NCI-H524 treated with DMSO at 0.1 percent for 48 hours (cell line): Measurements from ENCODE around the gene AGMO.

Experiments used
- DNase-seq: peaks from one replicate; lab custom pipeline; 2025; lab: John Stamatoyannopoulos, UW

The AGMO gene

DNA sequence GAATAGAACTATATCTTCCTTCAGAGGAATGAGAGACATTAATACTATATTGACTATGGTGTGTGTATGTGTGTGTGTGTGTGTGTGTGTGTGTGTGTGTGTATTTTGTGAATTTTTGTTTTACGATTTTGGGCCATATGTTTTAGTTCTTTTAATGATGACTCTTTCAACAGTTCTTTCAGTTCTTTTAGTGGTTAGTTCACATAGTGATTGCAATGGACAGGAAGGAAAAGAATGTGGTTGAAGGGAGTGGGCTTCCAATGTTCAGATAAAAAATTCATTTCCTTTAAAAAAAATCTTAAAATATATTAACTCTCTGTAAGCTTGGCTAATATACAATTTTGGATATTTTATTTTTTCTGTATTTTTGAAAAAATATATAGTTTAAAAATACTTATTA, 343.6 kb downstream of the AGMO start:
- no peak for DNase-seq

DNA sequence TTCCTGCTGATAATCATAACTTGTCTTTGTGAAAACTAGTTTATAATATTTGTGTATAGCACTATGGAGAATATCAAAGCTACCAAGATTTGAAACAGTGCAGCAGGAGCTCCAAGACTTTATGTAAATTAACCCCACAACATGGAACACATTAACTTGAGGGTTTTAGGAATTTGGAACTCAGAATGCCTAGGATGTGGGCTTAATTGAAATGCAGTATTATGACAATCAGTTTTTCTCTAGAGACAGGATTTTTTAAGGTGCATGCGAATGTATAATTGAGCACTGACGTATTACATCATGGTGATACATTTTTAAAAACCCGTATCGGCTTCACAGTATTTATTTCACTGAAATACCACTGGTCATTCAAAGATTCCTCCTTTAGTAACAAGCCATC, 346.2 kb downstream of the AGMO start:
- no peak for DNase-seq

DNA sequence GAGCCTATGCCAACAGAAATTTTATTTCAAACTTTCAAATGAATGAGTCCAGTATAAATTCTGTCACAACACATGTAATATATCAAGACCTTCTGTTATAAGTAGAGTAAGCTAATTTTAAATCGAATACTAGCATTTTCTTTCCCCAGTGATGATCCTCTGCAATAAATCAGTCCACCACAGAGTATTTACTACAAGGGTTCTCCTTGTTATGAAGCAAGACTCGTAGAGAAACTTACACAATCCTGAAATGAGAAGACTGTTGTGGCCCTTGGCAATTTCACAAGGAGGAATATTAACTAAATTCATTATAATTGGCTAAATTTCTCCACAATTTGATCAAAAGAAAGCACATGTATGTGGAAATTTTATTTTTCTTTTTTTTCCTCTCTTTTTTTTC, 346.8 kb downstream of the AGMO start:
- no peak for DNase-seq

DNA sequence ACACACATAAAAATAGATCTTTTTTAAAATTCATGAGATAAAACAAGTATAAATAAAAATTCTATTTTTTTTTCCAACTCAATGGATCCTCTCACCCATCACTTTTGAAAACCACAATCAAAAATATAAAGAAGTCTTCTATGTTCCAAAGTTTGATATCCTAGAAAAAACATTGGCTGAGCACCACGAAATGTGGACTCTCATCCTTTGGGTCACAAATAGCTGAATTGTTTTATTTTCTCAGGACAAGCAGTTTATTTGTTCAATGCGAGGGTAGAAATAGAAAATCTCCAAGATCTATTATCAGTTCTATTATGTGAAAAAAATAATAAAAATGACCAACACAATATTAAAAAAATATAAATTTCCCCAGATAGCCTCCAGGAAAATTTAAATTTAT, 348.7 kb downstream of the AGMO start:
- no peak for DNase-seq

DNA sequence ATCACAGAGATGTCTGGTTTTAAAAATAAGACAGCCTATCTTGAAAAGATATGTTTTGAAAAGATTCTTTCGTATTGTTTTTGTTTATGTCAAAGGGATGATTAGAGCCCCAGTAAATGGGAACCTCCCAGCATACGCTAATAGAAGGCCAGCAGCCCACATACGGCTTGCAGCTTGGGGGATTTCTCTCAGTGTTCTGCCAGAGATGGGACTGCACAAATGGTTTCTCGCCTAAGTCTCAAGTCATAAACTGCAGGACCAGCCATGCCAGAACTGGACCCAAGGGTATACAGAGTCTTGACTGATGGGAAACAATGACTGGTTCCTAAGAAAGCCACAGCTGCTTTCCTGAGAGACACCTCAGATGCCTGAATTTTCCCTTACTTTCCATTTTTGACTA, 352.4 kb downstream of the AGMO start:
- no peak for DNase-seq

DNA sequence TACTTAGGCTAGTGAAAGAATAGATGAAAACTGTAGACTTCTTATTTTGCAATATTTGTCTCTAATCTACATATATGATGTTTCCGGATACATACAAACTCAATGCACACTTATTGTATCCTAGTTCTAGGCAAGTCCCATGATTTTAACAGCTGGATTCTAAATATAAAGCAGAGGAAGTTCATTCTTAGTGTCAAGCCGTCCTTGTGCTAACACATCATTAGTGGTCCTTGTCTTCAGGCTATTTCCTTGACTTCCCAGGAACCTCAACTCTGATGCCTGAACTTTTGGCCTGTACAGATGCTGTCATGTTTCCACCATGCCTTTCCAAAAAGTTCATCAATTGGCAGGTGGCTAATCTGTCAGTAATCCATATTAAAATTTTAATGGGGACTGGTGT, 357.4 kb downstream of the AGMO start:
- no peak for DNase-seq

DNA sequence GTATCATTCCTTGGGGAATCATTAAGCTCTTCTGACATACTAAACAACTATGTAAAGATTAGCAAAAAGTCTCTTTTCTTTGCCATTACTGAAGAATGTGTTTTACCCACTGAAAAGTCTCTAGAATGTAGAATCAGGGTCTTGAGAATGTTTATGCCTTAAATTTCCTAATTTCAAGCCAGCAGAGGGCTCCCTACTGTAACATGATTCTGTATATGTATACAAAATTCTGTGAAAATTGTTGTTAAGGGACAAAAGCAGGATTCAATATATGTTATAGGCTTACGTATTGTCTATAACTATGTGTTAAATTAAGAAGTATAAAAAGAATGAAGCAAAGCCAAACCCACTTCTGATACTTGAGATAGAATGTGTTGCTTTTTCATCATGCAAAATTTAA, 362.3 kb downstream of the AGMO start:
- DNase-seq, result no peak

DNA sequence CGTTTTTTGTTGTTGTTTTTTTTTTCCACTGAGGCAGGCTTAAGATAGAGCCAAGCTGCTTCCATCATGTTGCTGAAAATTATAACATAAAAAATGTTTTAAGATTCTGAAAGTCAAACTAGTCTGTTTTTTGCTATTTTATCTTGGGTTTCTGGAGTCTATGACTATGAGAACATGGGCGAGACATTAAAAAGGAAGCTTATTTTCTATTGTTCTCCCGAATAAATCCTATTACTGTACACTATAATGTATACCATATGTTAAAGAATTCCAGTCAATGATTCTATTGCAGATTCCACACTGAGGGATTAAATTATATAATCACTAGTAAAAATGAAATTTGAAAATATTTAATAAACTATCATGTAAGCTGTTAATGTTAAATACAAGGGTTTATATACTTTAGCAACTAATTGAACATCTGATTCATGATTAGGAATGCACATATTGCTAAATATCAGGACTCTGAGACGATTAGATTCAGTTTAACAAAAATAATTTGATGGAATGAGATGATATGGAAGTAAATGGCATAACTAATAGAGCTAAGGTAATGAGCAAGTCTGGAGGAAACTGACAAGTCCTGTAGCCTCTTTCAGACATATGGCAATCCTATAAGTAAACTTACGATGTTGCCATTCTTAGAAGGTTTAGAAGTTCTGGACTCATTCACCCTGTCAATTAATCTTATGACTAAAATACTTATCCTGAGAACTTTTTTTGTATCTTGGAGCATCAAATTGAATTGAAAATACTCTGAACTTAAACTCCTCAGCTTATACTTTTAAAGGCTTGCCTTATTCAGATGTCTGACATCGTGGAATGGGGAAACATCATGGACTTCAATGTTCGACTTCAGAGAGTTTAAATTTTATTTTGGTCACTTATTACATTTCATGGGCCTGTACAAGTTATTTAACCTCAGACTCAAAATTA, 364.5 kb downstream of the AGMO start:
- DNase-seq, result no peak

DNA sequence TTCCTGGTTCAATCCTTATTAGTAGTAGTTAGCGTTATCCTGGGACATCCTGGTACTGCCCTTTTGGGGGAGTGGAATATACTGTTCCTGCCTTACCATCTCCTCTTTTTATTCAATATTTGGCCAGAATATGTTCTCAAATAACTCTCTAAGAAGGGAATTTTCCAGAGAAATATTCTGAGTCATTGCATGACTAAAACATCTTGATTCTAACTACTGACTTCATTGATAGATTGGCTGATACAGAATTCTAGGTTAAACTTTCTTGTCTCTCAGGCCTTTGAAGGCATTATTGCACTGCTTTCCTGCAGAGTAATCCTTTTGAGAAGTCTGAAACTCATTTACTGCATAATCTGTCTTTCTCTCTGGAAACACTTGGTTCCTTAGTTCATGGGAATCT, 383.8 kb downstream of the AGMO start:
- no peak for DNase-seq

DNA sequence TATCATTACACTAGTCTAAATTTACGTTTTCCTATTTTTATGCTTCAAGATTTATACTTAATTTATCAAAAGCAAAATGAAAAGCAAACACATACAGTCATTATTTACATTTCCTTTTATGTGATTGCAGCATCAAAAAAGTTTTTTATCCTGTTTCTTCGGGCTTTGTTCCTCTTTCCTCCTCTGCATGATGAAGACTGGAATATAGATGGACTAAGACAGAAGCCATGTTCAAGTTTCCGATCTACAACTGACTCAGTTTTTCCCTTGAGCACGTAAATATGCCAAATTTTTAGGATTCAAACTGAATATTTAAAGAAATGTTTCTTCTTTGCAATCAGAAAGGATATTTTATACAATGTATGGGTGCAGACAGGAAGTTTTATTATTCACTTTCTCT, 385.7 kb downstream of the AGMO start:
- no peak for DNase-seq

DNA sequence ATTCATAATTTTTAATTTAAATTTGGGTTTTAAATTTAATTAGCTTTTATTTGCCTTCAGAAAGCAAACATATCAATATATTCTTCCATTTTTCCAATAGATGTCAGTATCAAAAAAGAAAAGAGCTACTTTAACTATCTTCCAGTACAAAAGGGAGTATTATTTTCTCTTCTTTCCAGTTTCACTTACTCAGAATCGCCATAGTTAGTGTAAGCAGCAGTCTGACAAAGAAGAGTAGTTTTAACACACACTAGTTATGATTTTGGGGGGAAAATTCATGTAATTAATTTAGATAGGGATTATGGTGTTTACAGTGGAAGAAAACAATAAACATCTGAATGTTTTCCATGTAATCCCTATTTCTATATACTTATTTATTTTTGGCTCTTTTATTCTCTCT, 386.7 kb downstream of the AGMO start:
- no peak for DNase-seq

DNA sequence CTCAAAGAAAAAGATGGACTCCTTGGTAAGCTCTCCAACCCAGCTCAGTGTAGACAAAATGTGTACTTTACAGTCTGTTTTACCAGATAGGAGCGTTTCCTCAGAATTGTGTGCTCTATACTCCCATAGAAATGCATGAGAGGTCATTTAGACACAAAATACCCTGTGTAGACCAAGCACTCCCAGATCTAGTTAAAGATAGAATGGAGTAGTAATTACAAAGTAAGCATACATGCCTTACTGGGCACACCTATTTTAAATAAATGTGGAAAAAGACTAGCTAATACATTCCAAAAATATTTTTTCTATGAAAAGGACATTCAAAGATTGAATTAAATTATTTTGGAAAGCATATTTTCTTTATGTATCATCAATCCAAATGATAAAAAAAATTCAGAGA, 387.3 kb downstream of the AGMO start:
- no peak for DNase-seq

DNA sequence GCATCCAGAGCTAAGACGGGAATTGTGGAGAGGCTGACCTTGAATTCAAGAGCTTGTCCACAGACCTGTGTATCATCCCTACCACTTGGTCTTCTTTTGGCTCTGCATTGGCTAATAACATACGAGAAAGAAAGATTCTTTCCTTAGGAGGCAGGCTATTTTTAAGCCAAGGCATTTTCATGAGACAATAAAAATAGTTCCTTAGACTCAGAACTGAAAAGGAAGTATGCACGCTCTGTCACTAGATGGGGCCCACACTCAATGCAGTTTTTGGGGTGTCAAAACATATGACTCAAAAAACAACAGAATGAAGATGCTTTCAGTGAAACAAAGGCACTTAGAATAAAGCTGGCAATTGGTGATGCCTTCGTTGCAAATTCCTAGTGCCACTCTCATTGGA, 393.3 kb downstream of the AGMO start:
- DNase-seq, result no peak

DNA sequence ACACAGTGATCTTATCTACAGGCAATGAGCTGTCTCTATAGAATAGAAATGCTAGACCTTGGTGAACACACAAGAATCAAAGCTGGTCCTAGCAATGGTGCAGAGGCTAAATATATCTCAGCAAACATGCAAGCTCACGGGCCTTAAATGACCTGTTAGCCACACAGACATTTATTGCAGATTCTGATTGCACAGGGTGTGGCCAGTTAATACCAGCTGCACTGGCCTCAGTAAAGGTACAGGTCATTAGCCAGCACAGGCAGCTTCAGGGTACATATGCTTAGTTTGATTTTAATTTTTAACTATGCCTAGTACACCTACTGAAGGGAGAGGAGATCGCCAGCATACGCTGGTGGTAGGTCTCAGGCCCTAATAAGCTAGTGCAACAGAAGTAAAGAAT, 393.9 kb downstream of the AGMO start:
- DNase-seq, result no peak

DNA sequence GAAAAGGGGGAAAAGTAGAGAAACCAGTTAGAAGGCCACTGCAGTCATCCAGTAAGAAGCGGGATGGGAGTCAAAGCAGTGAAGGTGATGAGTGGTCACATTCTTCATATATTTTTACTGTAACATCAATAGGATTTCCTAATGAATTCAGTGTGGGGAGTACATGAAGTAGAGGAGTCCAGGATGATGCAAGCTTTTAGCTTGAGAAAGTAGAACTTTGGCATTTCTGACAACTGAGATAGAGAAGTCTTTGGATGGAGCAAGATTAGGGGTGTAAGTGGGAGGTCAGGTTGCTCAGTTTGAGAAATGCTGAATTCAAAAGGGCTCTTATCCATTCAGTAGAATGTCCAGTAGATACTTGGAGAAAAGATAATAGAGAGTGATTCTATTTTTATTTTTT, 395.2 kb downstream of the AGMO start:
- no peak for DNase-seq

DNA sequence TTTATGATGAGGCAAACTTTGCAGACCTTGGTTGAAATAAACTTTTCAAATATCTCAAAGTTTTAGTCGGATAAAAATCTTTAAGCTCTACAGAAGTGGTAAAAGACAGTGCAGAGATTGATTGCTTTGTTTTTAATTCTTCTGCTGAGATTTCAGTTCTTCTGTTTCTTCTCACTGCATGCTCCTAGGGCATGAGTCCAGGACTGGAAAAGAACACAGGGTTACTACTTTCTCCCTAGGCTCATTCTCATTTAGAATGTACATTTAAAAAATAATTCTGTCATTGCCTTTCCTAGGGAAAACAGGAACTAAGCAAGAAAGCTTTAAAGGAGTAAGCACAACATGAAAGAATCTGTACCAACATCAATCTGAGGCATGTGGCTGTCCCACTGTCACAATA, 402.6 kb downstream of the AGMO start:
- DNase-seq, result no peak

DNA sequence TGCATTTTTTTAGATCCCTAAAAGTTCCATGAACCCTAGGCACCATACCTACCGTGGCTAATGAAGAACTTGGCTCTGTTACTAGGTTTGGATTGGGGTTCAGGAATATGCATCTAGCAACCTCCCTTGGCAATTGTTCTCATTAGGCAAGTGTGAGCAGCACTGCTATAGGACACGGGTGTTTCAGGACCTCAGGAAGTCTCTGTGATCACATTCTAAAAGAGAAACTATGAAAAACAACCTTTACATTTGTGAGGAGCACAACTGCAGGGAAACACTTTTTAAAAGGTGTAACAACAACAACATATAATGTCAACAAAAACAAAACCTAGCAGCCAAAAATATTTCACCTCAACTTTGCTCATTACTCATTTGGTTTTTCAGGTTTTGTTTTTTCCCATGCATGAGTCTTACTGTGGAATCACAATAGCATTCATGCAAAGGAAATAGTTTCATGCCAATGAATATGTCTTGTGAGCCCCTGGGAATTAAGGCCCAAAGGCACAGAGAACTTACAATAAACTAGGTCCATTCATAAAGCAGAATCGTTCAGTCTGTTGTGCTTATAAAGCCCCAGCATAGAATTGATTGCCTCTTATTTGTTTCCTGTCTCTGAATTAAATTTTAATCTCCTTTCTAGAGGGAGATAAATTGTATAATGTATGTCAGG, 403.5 kb downstream of the AGMO start:
- no peak for DNase-seq
